ENCODE results near the gene RNF111. TPM values are rescaled to one million over a fixed set of nuclear protein-coding genes. Genes with fewer than 3 reads are reported as not detected.
"Not testable (repeated sequence)": the region's sequence is repeated elsewhere in the genome, so short reads cannot be mapped to it uniquely, and the experiment has no call there.

RNF111 gene
- total and polyA plus RNA-seq, 2 donors = 8.0 to 18.3 TPM

GRCh38 chr15:59131456-59131855, 144.0 kb downstream of the RNF111 start:
- no peaks in the 10 kb centered on the region for H3K27me3 ChIP-seq (ENCODE audit: control insufficient read depth in 2 of 2, insufficient read depth in 1 of 2, low read length in 1 of 2)
- no peaks in the 10 kb centered on the region for H3K4me1 ChIP-seq (ENCODE audit: control insufficient read depth in 2 of 2, insufficient read depth in 2 of 2, low read length in 2 of 2)
- no peak overlapping the region for H3K4me3 ChIP-seq (ENCODE audit: low read length in 2 of 2)
- H3K9me3 ChIP-seq (ENCODE audit: control insufficient read depth in 2 of 2, insufficient read depth in 1 of 2, low read length in 1 of 2) = peaks cover 0 to 5% of the 10 kb centered on the region in 2 donors
- H3K27ac ChIP-seq (ENCODE audit: low read depth in 1 of 2, low read length in 1 of 2) = no peak overlapping the region
- 98% methylated on average over 16 of the region's 16 CpGs for WGBS
- DNase-seq (ENCODE audit: low read depth in 6 of 9, low spot score in 9 of 9) = no peak
- peaks cover 40 to 78% of the 10 kb centered on the region in 2 donors for H3K36me3 ChIP-seq (ENCODE audit: control insufficient read depth in 2 of 2, insufficient read depth in 2 of 2, low read length in 1 of 2)

- Histone ChIP-seq H3K27ac (ENCODE audit: low read depth in 1 of 2, low read length in 1 of 2) (no peak overlapping the region), H3K27me3 (ENCODE audit: control insufficient read depth in 2 of 2, insufficient read depth in 1 of 2, low read length in 1 of 2) (no peaks in the 10 kb centered on the region), H3K36me3 (ENCODE audit: control insufficient read depth in 2 of 2, insufficient read depth in 2 of 2, low read length in 1 of 2) (peaks cover 40 to 78% of the 10 kb centered on the region in 2 donors), H3K4me3 (ENCODE audit: low read length in 2 of 2) (no peak overlapping the region), H3K9me3 (ENCODE audit: control insufficient read depth in 2 of 2, insufficient read depth in 1 of 2, low read length in 1 of 2) (peaks cover 0 to 5% of the 10 kb centered on the region in 2 donors), H3K4me1 (ENCODE audit: control insufficient read depth in 2 of 2, insufficient read depth in 2 of 2, low read length in 2 of 2) (no peaks in the 10 kb centered on the region)
- WGBS = 96% methylated on average over 3 of the region's 3 CpGs
- no peak for DNase-seq (ENCODE audit: low read depth in 6 of 9, low spot score in 9 of 9)
These were observed 144.6 kb downstream of the RNF111 start for GRCh38 chr15:59131969-59132562.

GRCh38 chr15:59133929-59134427, 146.5 kb downstream of the RNF111 start:
- no peak for DNase-seq (ENCODE audit: low read depth in 6 of 9, low spot score in 9 of 9)
- Histone ChIP-seq H3K4me1 (ENCODE audit: control insufficient read depth in 2 of 2, insufficient read depth in 2 of 2, low read length in 2 of 2) (no peaks in the 10 kb centered on the region), H3K4me3 (ENCODE audit: low read length in 2 of 2) (no peak overlapping the region), H3K9me3 (ENCODE audit: control insufficient read depth in 2 of 2, insufficient read depth in 1 of 2, low read length in 1 of 2) (peaks cover 0 to 4% of the 10 kb centered on the region in 2 donors), H3K27me3 (ENCODE audit: control insufficient read depth in 2 of 2, insufficient read depth in 1 of 2, low read length in 1 of 2) (no peaks in the 10 kb centered on the region), H3K36me3 (ENCODE audit: control insufficient read depth in 2 of 2, insufficient read depth in 2 of 2, low read length in 1 of 2) (peaks cover 54 to 81% of the 10 kb centered on the region in 2 donors), H3K27ac (ENCODE audit: low read depth in 1 of 2, low read length in 1 of 2) (no peak overlapping the region)
- 99% methylated on average over 6 of the region's 6 CpGs for WGBS

GRCh38 chr15:59137566-59137965, 150.1 kb downstream of the RNF111 start:
- Histone ChIP-seq H3K27me3 (ENCODE audit: control insufficient read depth in 2 of 2, insufficient read depth in 1 of 2, low read length in 1 of 2) (no peaks in the 10 kb centered on the region), H3K4me1 (ENCODE audit: control insufficient read depth in 2 of 2, insufficient read depth in 2 of 2, low read length in 2 of 2) (no peaks in the 10 kb centered on the region), H3K9me3 (ENCODE audit: control insufficient read depth in 2 of 2, insufficient read depth in 1 of 2, low read length in 1 of 2) (no peaks in the 10 kb centered on the region), H3K4me3 (ENCODE audit: low read length in 2 of 2) (no peak overlapping the region), H3K36me3 (ENCODE audit: control insufficient read depth in 2 of 2, insufficient read depth in 2 of 2, low read length in 1 of 2) (peaks cover 54 to 79% of the 10 kb centered on the region in 2 donors), H3K27ac (ENCODE audit: low read depth in 1 of 2, low read length in 1 of 2) (no peak overlapping the region)
- WGBS = 93% methylated on average over 2 of the region's 2 CpGs
- DNase-seq (ENCODE audit: low read depth in 6 of 9, low spot score in 9 of 9) = no peak

- peak in 5 of 9 donors; percentile 7 to 54 (median 17) for DNase-seq (ENCODE audit: low read depth in 6 of 9, low spot score in 9 of 9)
- Histone ChIP-seq H3K27me3 (ENCODE audit: control insufficient read depth in 2 of 2, insufficient read depth in 1 of 2, low read length in 1 of 2) (no peaks in the 10 kb centered on the region), H3K36me3 (ENCODE audit: control insufficient read depth in 2 of 2, insufficient read depth in 2 of 2, low read length in 1 of 2) (peaks cover 57 to 77% of the 10 kb centered on the region in 2 donors), H3K4me3 (ENCODE audit: low read length in 2 of 2) (no peak overlapping the region), H3K9me3 (ENCODE audit: control insufficient read depth in 2 of 2, insufficient read depth in 1 of 2, low read length in 1 of 2) (no peaks in the 10 kb centered on the region), H3K4me1 (ENCODE audit: control insufficient read depth in 2 of 2, insufficient read depth in 2 of 2, low read length in 2 of 2) (no peaks in the 10 kb centered on the region), H3K27ac (ENCODE audit: low read depth in 1 of 2, low read length in 1 of 2) (no peak overlapping the region)
- WGBS = 85% methylated on average over 7 of the region's 7 CpGs
These were observed 150.8 kb downstream of the RNF111 start for GRCh38 chr15:59138243-59138642.

- no peaks in the 10 kb centered on the region for H3K27me3 ChIP-seq (ENCODE audit: control insufficient read depth in 2 of 2, insufficient read depth in 1 of 2, low read length in 1 of 2)
- no peak overlapping the region for H3K27ac ChIP-seq (ENCODE audit: low read depth in 1 of 2, low read length in 1 of 2)
- WGBS = 97% methylated on average over 9 of the region's 9 CpGs
- no peaks in the 10 kb centered on the region for H3K9me3 ChIP-seq (ENCODE audit: control insufficient read depth in 2 of 2, insufficient read depth in 1 of 2, low read length in 1 of 2)
- H3K36me3 ChIP-seq (ENCODE audit: control insufficient read depth in 2 of 2, insufficient read depth in 2 of 2, low read length in 1 of 2) = peaks cover 48 to 60% of the 10 kb centered on the region in 2 donors
- peak in 1 of 9 donors; percentile 2 for DNase-seq (ENCODE audit: low read depth in 6 of 9, low spot score in 9 of 9)
- H3K4me1 ChIP-seq (ENCODE audit: control insufficient read depth in 2 of 2, insufficient read depth in 2 of 2, low read length in 2 of 2) = no peaks in the 10 kb centered on the region
- H3K4me3 ChIP-seq (ENCODE audit: low read length in 2 of 2) = no peak overlapping the region
These were observed 153.2 kb downstream of the RNF111 start for GRCh38 chr15:59140422-59141226.

- H3K27ac ChIP-seq (ENCODE audit: low read depth in 1 of 2, low read length in 1 of 2) = no peak overlapping the region
- H3K36me3 ChIP-seq (ENCODE audit: control insufficient read depth in 2 of 2, insufficient read depth in 2 of 2, low read length in 1 of 2) = peaks cover 34 to 41% of the 10 kb centered on the region in 2 donors
- WGBS = 99% methylated on average over 5 of the region's 5 CpGs
- DNase-seq (ENCODE audit: low read depth in 6 of 9, low spot score in 9 of 9) = no peak
- no peak overlapping the region for H3K4me3 ChIP-seq (ENCODE audit: low read length in 2 of 2)
- no peaks in the 10 kb centered on the region for H3K4me1 ChIP-seq (ENCODE audit: control insufficient read depth in 2 of 2, insufficient read depth in 2 of 2, low read length in 2 of 2)
- no peaks in the 10 kb centered on the region for H3K9me3 ChIP-seq (ENCODE audit: control insufficient read depth in 2 of 2, insufficient read depth in 1 of 2, low read length in 1 of 2)
- H3K27me3 ChIP-seq (ENCODE audit: control insufficient read depth in 2 of 2, insufficient read depth in 1 of 2, low read length in 1 of 2) = no peaks in the 10 kb centered on the region
These were observed 155.8 kb downstream of the RNF111 start for GRCh38 chr15:59143281-59143680.

GRCh38 chr15:59144594-59144993, 157.1 kb downstream of the RNF111 start:
- not testable (repeated sequence) for H3K27ac ChIP-seq (ENCODE audit: low read depth in 1 of 2, low read length in 1 of 2); H3K27me3 ChIP-seq (ENCODE audit: control insufficient read depth in 2 of 2, insufficient read depth in 1 of 2, low read length in 1 of 2); DNase-seq (ENCODE audit: low read depth in 6 of 9, low spot score in 9 of 9); H3K4me3 ChIP-seq (ENCODE audit: low read length in 2 of 2); H3K4me1 ChIP-seq (ENCODE audit: control insufficient read depth in 2 of 2, insufficient read depth in 2 of 2, low read length in 2 of 2); H3K9me3 ChIP-seq (ENCODE audit: control insufficient read depth in 2 of 2, insufficient read depth in 1 of 2, low read length in 1 of 2)
- WGBS = 95% methylated on average over 10 of the region's 10 CpGs
- H3K36me3 ChIP-seq (ENCODE audit: control insufficient read depth in 2 of 2, insufficient read depth in 2 of 2, low read length in 1 of 2) = peaks cover 21 to 31% of the 10 kb centered on the region in 2 donors
